Epithelial cell of proximal tubule (primary cell): ENCODE measurements around the gene TIMP2. TPM values are rescaled to one million over a fixed set of nuclear protein-coding genes. Genes with fewer than 3 reads are reported as not detected.
"Not testable (repeated sequence)": the region's sequence is repeated elsewhere in the genome, so short reads cannot be mapped to it uniquely, and the experiment has no call there.

Source experiments
- DNase-seq: peaks from one replicate; pipeline ENCODE4 v3.0.0-alpha.2; 2011; ENCODE audit warnings: low read depth
- H3K4me3 ChIP-seq: 2 replicates; pipeline ENCODE4 v1.5.1; 2011; ENCODE audit warnings: low read depth, mild to moderate bottlenecking, low read length
- CTCF ChIP-seq: conservative IDR thresholded peaks from 2 replicates; pipeline ENCODE4 v1.5.1; 2012; ENCODE audit warnings: low read depth, mild to moderate bottlenecking, low read length
- total RNA-seq: library from RNA; depleted of rRNA; stranded (reverse); fragments of >200 nt; gene quantifications from 2 replicates; pipeline ENCODE4 v1.2.3, GENCODE V29; 2015

TIMP2 gene
- total RNA-seq, 1 donor from 2014 or later: 64.9 TPM

- DNase-seq: no peak
- no peak for TF ChIP-seq CTCF
- H3K4me3 ChIP-seq: no peak overlapping the region
Observed at GRCh38 chr17:78946631-78947030, 21.4 kb upstream of the TIMP2 start.

GRCh38 chr17:78946131-78946530 lies 20.9 kb upstream of the TIMP2 start:
- no peak for DNase-seq

GRCh38 chr17:78945455-78945854 lies 20.3 kb upstream of the TIMP2 start:
- DNase-seq, H3K4me3 ChIP-seq: not testable (repeated sequence)

More at GRCh38 chr17:78946131-78946530, 20.9 kb upstream of the TIMP2 start:
- no peak for TF ChIP-seq CTCF
- H3K4me3 ChIP-seq: no peak overlapping the region

GRCh38 chr17:78944956-78945355 lies 19.8 kb upstream of the TIMP2 start:
- H3K4me3 ChIP-seq: no peak overlapping the region
- no peak for DNase-seq

GRCh38 chr17:78944026-78944425 lies 18.8 kb upstream of the TIMP2 start:
- no peak overlapping the region for H3K4me3 ChIP-seq
- TF ChIP-seq CTCF: no peak
- no peak for DNase-seq

More at GRCh38 chr17:78944956-78945355, 19.8 kb upstream of the TIMP2 start:
- TF ChIP-seq CTCF: no peak

- TF ChIP-seq CTCF: no peak
- no peak overlapping the region for H3K4me3 ChIP-seq
- no peak for DNase-seq
Observed at GRCh38 chr17:78940708-78941107, 15.5 kb upstream of the TIMP2 start.

- TF ChIP-seq CTCF: no peak
- H3K4me3 ChIP-seq: no peak overlapping the region
- DNase-seq: no peak
Observed at GRCh38 chr17:78940258-78940657, 15.1 kb upstream of the TIMP2 start.
